ENCODE data around the gene PBX3. TPM values are rescaled to one million over a fixed set of nuclear protein-coding genes. Genes with fewer than 3 reads are reported as not detected.

PBX3 gene
- total and polyA plus RNA-seq, 2 donors (not counting 1 experiment from before 2014, with no cell fraction given), result 15.5 to 39.0 TPM

GRCh38 chr9:125747765-125748445 is 732 bp downstream of the PBX3 start:
- DNase-seq, result peak; percentile 58
- Mint-ChIP-seq H3K9me3 (ENCODE audit: insufficient read depth) (no peaks in the 10 kb centered on the region), H3K4me1 (peaks cover 45% of the 10 kb centered on the region), H3K4me3 (peak overlapping the region; percentile 87), H3K27me3 (no peaks in the 10 kb centered on the region), H3K27ac (peak overlapping the region; percentile 84)
- Histone ChIP-seq H4K20me1 (ENCODE audit: control insufficient read depth, insufficient read depth, low read length, poor library complexity, severe bottlenecking) (no peaks in the 10 kb centered on the region), H3K36me3 (replicated peaks in 1 of 2; ENCODE audit: control extremely low read depth in 1 of 2, control insufficient read depth in 1 of 2, extremely low read depth in 1 of 2, insufficient read depth in 2 of 2, low read length in 1 of 2) (no peaks in the 10 kb centered on the region), H3K9me3 (ENCODE audit: control extremely low read depth in 1 of 3, control insufficient read depth in 2 of 3, insufficient read depth in 1 of 3, low read length in 2 of 3) (no peaks in the 10 kb centered on the region), H3K4me3 (ENCODE audit: control extremely low read depth in 1 of 5, extremely low read depth in 1 of 5, insufficient read depth in 1 of 5, low read depth in 2 of 5, low read length in 4 of 5) (peak overlapping the region; percentile 74 to 94 (median 89)), H3K4me2 (replicated peaks; ENCODE audit: low read depth, low read length, poor library complexity, severe bottlenecking) (peak overlapping the region; percentile 73), H2AFZ (ENCODE audit: insufficient read depth, low read depth, low read length, poor library complexity, severe bottlenecking) (peak overlapping the region; percentile 90), H3K4me1 (ENCODE audit: control insufficient read depth in 2 of 2, insufficient read depth in 2 of 2, low read length in 2 of 2) (peaks cover 16% of the 10 kb centered on the region in 2 donors), H3K27me3 (replicated peaks in 1 of 4; ENCODE audit: control extremely low read depth in 1 of 4, control insufficient read depth in 3 of 4, insufficient read depth in 4 of 4, low read length in 3 of 4) (no peaks in the 10 kb centered on the region), H3K9ac (ENCODE audit: low read length) (peak overlapping the region; percentile 81), H3K27ac (ENCODE audit: low read length in 2 of 2) (peak overlapping the region in 1 of 2 donors; percentile 74), H3K79me2 (ENCODE audit: control insufficient read depth, insufficient read depth, low read length) (peaks cover 32% of the 10 kb centered on the region)
- intact Hi-C loops (cut with micrococcal nuclease), result loop anchor here (2.0 to 5.0 kb wide), 8 partner anchors 73 to 974 kb away; partner anchors contain the start of genes GOLGA1 and HSPA5
- no peak for ATAC-seq (ENCODE audit: low read depth)
- CTCF ChIA-PET, result interaction anchor here (0.9 to 1.7 kb wide), 3 partner anchors 8 to 340 kb away, joined by 3 to 4 read pairs (median 3); no protein-coding TSS in a partner anchor
- POLR2A ChIA-PET, result interaction anchor here (1.2 kb wide), 1 partner anchor 11 kb away, joined by 5 read pairs; no protein-coding TSS in a partner anchor
- no peak for TF ChIP-seq CTCF (IDR thresholded peaks at IDR 0.05)
- no peak for TF ChIP-seq EZH2 (IDR thresholded peaks at IDR 0.05; ENCODE audit: borderline replicate concordance, insufficient read depth, low read depth, low read length, poor library complexity, severe bottlenecking)
- under 1% methylated on average over 88 of the region's 88 CpGs for WGBS (ENCODE audit: insufficient coverage)

All from B cell (primary cell).